Activated CD4-positive, alpha-beta T cell treated with anti-CD3 and anti-CD28 coated beads, Interleukin-2, amount 50 U/mL, for 24 hours (primary cell): ENCODE data around the gene RNF10.
"Not testable (repeated sequence)": the region's sequence is repeated elsewhere in the genome, so short reads cannot be mapped to it uniquely, and the experiment has no call there.

ENCODE experiments used
- DNase-seq, 2 donors: peaks; one replicate each; pipeline ENCODE4 v3.0.0-alpha.2; 2020; ENCODE audit warnings: low read depth in 1 of 2, low spot score in 1 of 2

Gene RNF10

GRCh38 chr12:120611534-120611933 lies 77.4 kb downstream of the RNF10 start:
- DNase-seq: not testable (repeated sequence)

GRCh38 chr12:120614848-120615247 lies 80.7 kb downstream of the RNF10 start:
- no peak for DNase-seq

- DNase-seq: not testable (repeated sequence)
These were observed 83.0 kb downstream of the RNF10 start for GRCh38 chr12:120617193-120617592.

DNA sequence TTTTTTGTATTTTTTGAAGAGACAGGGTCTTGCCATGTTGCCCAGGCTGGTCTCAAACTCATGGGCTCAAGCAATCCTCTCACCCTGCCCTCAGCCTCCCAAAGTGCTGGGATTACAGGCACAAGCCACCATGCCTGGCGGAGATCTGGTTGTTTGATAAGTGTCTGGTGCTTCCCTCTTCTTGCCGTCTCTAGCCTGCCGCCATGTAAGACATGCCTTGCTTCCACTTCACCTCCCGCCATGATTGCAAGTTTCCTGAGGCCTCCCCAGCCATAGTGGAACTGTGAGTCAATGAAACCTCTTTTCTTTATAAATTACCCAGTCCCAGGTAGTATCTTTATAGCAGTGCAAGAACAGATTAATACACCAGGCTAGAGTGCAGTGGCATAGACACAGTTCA lies 83.6 kb downstream of the RNF10 start:
- DNase-seq: not testable (repeated sequence)

GRCh38 chr12:120618954-120619615 lies 84.9 kb downstream of the RNF10 start:
- no peak for DNase-seq

- no peak for DNase-seq
These were observed 86.5 kb downstream of the RNF10 start for GRCh38 chr12:120620624-120621023.

- no peak for DNase-seq
These were observed 91.6 kb downstream of the RNF10 start for GRCh38 chr12:120625557-120626419.
